A549 treated with CORT108297 at 1 μM for 4 hours (cell line): ENCODE results near the gene KCNQ2. TPM values are rescaled to one million over a fixed set of nuclear protein-coding genes. Genes with fewer than 3 reads are reported as not detected.

Source experiments
- total RNA-seq: library from RNA; stranded (reverse); fragments of 200-300 nt; extraction: Qiagen RNA extraction; gene quantifications from 5 replicates; pipeline ENCODE4 v1.2.3, GENCODE V29; 2022

Gene KCNQ2
- total RNA-seq: 0.40 to 0.89 TPM (median 0.81 TPM) in 5 replicates

DNA sequence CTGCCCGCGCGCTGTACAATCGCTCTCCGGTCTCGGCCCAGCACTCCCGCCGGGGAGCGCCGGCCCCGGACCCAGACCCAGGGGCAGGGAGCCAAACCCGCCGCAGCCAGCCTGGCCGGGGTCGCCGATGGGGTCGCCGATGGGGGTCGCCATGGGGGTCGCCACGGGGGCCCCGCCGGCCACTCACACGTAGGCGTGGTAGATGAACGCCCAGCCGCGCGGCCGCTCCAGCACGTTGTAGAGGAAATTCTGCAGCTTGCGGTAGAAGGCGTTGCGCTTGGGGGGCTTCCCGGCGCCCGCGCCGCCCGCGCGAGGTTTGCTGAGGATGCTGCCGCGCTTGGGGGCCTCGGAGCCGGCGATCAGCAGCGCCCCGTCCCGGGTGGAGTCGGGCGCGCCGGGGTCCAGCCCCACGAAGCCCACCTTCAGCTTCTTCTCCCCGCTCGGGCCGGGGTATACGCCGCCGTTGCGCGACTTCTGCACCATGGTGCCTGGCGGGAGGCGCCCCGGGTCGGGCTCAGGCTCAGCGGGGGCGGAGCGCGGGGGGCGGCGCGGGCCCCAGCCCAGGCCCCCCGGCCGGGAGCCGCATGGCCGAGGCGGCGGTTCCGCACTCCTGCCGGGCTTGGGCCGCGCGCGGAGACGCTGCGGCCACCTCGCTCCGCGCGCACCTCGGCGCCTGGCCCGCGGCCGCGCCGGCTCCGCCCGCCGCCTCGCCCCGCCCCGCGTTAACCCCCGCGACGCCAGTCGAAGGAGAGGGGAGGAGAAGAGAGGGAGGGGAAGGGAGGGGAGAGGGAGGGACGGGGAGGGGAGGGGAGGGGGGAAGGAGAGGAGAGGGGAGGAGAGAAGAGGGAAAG, at the start of gene KCNQ2:
Gene KCNQ2, minus strand, starts transcription at position 675 of the 851 bp plus-strand sequence. Its CDS starts 192 bp downstream, at position 483.

DNA sequence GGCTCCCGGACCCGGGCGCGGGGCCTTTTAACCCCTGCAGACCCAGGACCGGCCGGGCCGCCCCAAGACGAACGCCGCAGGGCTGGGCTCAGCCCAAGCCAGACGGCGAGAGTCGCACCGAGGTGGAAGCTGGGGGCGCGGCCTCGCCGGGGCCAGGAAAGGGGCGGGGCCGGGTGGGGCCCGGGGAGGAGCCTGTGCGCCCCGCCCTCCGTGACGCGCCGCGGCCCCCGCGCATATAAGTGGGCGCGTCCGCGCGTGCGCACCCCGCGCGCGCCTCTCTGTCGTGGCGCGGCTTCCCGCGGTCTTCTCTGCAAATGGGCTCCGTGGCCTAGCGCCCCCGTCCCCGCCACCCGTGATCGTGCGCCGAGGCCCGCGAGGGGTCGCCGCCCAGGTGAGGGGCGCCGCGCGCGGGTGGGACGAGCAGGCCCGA, 48.1 kb upstream of the KCNQ2 start, which contains the start of gene PPDPF:
Gene PPDPF, plus strand, starts transcription at position 262 of the 430 bp plus-strand sequence. CDS start 544 bp downstream, outside the sequence.

DNA sequence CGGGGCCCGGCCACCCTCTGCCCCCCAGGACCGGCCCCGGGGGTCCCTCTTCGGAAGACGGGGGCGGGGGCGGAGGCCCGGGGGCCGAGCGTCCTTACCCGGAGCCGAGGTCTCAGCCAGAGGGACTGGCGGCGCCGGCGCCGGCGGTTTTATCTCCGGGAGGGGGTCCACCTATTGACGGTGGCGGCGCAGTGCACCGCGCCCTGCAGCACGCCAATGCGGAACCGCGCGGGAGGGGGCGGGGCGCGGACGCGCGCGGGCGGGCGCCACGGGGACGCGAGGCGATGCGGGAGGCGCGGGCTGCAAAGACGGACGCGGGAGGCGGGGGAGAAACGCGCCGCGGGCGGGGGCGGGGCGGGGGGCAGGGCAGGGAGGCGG, 26.5 kb upstream of the KCNQ2 start, which contains the start of gene EEF1A2:
Gene EEF1A2, minus strand, starts transcription at position 124 of the 378 bp plus-strand sequence. CDS start 1,320 bp downstream, outside the sequence.

DNA sequence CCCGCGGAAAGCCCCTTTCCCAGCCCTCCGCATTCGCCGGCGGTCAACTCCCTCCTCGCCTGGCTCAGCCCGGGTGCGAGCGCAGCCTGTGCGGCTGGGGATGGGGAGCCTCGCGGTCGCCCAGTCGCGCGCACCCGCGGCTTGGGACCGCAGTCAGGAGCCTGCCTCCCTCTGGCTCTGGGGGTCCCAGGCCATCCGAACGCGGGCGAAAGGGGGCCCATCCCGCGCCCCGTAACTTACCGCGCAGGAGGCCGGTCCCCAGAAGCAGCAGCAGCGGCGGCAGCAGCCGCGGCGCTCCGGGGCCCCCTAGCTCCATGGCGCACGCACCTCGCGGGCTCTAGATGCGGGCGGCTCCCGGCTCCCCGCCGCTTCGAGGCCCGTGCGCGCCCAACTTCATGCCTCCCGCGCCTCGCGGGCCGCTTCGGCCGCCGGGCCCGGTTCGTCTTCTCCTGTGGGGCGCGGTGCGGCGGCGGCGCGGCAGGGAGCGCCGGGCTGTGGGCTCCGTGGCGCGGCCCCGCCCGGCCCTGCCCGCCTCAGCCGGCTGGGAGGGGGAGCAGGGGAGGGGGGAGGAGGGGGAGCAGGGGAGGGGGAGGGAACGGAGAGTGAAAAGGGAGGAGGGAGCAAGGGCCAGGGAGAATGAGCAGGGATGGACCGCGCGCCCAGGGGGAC, 111.5 kb downstream of the KCNQ2 start, which contains the start of gene CHRNA4:
Gene CHRNA4, minus strand, starts transcription at position 500 of the 669 bp plus-strand sequence. Its CDS starts 184 bp downstream, at position 316.

Other genes starting within 250 kb of the KCNQ2 start
- 2.0 to 4.7 TPM (median 3.2 TPM) in 5 replicates for gene BIRC7, start 236.8 kb downstream of the KCNQ2 start, total RNA-seq
- gene NKAIN4, start 218.2 kb downstream of the KCNQ2 start, total RNA-seq: 5.4 to 9.4 TPM (median 6.4 TPM) in 5 replicates
- 55.7 to 101 TPM (median 92.1 TPM) in 5 replicates for gene ARFGAP1, start 199.8 kb downstream of the KCNQ2 start, total RNA-seq
- 0.57 to 1.6 TPM (median 1.1 TPM) in 5 replicates for gene COL20A1, start 179.5 kb downstream of the KCNQ2 start, total RNA-seq
- 0.09 to 0.84 TPM (median 0.33 TPM) in 5 replicates for gene CHRNA4, start 111.3 kb downstream of the KCNQ2 start, total RNA-seq
- gene EEF1A2, start 26.4 kb upstream of the KCNQ2 start, total RNA-seq: 141 to 180 TPM (median 158 TPM) in 5 replicates
- 273 to 372 TPM (median 330 TPM) in 5 replicates for gene PPDPF, start 48.1 kb upstream of the KCNQ2 start, total RNA-seq
- 2.2 to 3.5 TPM (median 3.2 TPM) in 5 replicates for gene PTK6, start 64.7 kb upstream of the KCNQ2 start, total RNA-seq
- not detected in 5 replicates for gene SRMS, start 75.1 kb upstream of the KCNQ2 start, total RNA-seq
- gene FNDC11, start 81.5 kb upstream of the KCNQ2 start, total RNA-seq: 0.13 to 0.38 TPM (median 0.17 TPM) in 5 replicates
- 7.3 to 13.1 TPM (median 9.4 TPM) in 5 replicates for gene HELZ2, start 101.6 kb upstream of the KCNQ2 start, total RNA-seq
- 8.5 to 11.7 TPM (median 10.5 TPM) in 5 replicates for gene GMEB2, start 154.4 kb upstream of the KCNQ2 start, total RNA-seq
- 6.6 to 12.3 TPM (median 10.5 TPM) in 5 replicates for gene STMN3, start 180.8 kb upstream of the KCNQ2 start, total RNA-seq
- 4.8 to 8.3 TPM (median 7.7 TPM) in 5 replicates for gene RTEL1, start 185.7 kb upstream of the KCNQ2 start, total RNA-seq
- 0.47 to 1.4 TPM (median 0.76 TPM) in 5 replicates for gene TNFRSF6B, start 224.0 kb upstream of the KCNQ2 start, total RNA-seq
- 29.1 to 43.6 TPM (median 39.1 TPM) in 5 replicates for gene ARFRP1, start 235.3 kb upstream of the KCNQ2 start, total RNA-seq
- 22.2 to 32.0 TPM (median 28.6 TPM) in 5 replicates for gene ZGPAT, start 235.4 kb upstream of the KCNQ2 start, total RNA-seq